AG10803 (cell line): Measurements from ENCODE around the gene POU2F3.

Experiments used
- DNase-seq: peaks from one replicate; pipeline ENCODE4 v3.0.0; 2010; ENCODE audit warnings: low read depth
- H3K4me3 ChIP-seq: 2 replicates; pipeline ENCODE4 v1.5.1; 2011; ENCODE audit warnings: mild to moderate bottlenecking, low read length, control low read depth
- TF ChIP-seq, protein P1 (sequence below): conservative IDR thresholded peaks from 2 replicates; pipeline ENCODE4 v1.5.1; 2011; ENCODE audit warnings: mild to moderate bottlenecking, low read length, control low read depth, inconsistent platforms

The POU2F3 gene

GRCh38 chr11:120340529-120340928, 100.6 kb downstream of the POU2F3 start:
- H3K4me3 ChIP-seq = no peak overlapping the region
- DNase-seq = no peak
- TF ChIP-seq, protein P1, sequence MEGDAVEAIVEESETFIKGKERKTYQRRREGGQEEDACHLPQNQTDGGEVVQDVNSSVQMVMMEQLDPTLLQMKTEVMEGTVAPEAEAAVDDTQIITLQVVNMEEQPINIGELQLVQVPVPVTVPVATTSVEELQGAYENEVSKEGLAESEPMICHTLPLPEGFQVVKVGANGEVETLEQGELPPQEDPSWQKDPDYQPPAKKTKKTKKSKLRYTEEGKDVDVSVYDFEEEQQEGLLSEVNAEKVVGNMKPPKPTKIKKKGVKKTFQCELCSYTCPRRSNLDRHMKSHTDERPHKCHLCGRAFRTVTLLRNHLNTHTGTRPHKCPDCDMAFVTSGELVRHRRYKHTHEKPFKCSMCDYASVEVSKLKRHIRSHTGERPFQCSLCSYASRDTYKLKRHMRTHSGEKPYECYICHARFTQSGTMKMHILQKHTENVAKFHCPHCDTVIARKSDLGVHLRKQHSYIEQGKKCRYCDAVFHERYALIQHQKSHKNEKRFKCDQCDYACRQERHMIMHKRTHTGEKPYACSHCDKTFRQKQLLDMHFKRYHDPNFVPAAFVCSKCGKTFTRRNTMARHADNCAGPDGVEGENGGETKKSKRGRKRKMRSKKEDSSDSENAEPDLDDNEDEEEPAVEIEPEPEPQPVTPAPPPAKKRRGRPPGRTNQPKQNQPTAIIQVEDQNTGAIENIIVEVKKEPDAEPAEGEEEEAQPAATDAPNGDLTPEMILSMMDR = no peak

DNA sequence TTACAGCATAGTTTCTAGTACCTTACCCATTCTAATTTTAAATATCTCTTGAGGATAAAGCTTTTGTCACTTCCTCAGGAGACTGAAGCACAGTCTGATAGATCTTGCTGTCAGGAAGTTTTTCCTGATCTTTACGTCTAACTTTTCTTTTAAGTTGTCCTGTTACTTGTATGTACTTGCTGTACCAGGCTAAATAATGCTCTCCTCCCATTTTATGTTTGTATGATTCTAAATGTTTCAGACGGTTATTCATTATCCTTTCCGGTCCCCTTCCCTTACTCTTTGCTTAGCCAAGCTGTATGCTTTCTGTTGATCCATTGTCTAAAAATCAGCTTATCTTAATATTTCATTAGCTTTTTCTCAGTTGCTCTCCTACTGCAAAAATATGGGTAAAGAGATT, 102.3 kb downstream of the POU2F3 start:
- no peak overlapping the region for H3K4me3 ChIP-seq
- no peak for DNase-seq
- TF ChIP-seq, protein P1 = no peak

GRCh38 chr11:120342678-120343077, 102.7 kb downstream of the POU2F3 start:
- no peak overlapping the region for H3K4me3 ChIP-seq
- TF ChIP-seq, protein P1 = no peak
- DNase-seq = no peak

- no peak overlapping the region for H3K4me3 ChIP-seq
- no peak for DNase-seq
- TF ChIP-seq, protein P1 = no peak
Measured at GRCh38 chr11:120343429-120343828, 103.5 kb downstream of the POU2F3 start.

- TF ChIP-seq, protein P1 = no peak
- no peak overlapping the region for H3K4me3 ChIP-seq
- peak; percentile 57 for DNase-seq
Measured at GRCh38 chr11:120344302-120345004, 104.5 kb downstream of the POU2F3 start.

DNA sequence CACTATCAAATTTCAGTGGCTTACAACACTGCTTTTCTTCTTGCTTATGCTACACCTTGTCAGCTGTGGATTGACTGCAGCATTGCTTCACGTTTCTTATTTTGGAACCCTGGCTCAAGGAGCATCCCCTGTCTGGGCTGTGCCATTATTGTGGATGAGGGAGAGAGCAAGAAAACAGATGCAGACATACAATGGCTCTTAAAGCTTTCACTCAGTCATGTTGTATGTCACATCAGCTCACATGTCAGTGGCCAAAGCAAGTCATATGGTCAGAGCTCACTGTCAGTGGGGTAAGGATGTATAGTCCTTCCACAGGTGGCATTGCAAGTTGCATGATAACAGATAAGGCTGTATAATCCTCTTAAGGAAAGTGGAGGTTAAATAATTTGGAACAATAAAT, 106.3 kb downstream of the POU2F3 start:
- TF ChIP-seq, protein P1 = no peak
- H3K4me3 ChIP-seq = no peak overlapping the region
- no peak for DNase-seq

- no peak for DNase-seq
- TF ChIP-seq, protein P1 = no peak
- no peak overlapping the region for H3K4me3 ChIP-seq
Measured at GRCh38 chr11:120350637-120351036, 110.7 kb downstream of the POU2F3 start.
